SH-SY5Y (cell line): ENCODE measurements around the gene LCNL1.

Source experiments
- GATA2 ChIP-seq: IDR thresholded peaks from 2 replicates; pipeline ENCODE4 v1.6.1; 2011; ENCODE audit warnings: mild to moderate bottlenecking, low read depth, low read length
- GATA3 ChIP-seq: IDR thresholded peaks from 2 replicates; pipeline ENCODE4 v1.6.1; 2011; ENCODE audit warnings: low read depth, mild to moderate bottlenecking, low read length, moderate library complexity

DNA sequence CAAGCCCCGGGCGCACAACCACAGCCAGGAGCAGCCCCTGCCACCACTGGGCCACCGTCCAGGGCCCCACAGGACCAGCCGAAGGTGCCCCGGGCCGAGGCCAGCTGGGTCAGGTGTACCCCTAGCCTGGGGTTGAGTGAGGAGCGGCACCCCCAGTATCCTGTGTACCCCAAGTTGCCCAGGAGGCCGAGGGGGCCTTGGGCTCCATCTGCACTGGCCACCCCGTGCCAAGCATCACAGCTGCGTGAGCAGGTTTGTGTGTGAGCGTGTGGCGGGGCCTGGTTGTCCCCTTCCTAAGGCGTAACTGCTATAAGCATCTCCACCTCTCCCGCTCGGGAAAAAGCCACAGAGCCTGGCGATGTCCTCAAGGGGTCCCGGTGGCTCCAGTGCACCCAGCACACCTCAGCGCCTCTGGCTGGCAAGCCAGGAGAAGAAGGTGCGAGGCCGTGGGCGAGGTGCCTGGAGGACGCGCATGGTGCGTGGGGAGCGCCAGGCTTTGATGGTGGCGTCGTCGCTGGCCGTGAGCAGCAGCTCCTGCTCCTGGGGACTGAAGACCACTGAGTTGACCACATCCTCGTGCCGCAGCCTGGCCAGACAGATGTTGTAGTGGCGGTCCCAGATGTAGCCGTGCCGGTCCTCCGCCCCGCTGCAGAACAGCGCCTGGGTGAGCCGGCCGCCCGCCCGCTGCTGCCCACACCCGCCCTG, 42.1 kb upstream of the LCNL1 start:
- TF ChIP-seq GATA2 (no peak), GATA3 (no peak)
